PC-3 (cell line): Measurements from ENCODE around the gene PRDM15. TPM values are rescaled to one million over a fixed set of nuclear protein-coding genes. Genes with fewer than 3 reads are reported as not detected.

ENCODE experiments used
- ATAC-seq: fragments of 200-7000 bp; cut with Tn5 transposase; 2 replicates; pipeline ENCODE4 v1.9.1; 2020; ENCODE audit warnings: mild to moderate bottlenecking, moderate library complexity
- BruUV-seq: library from RNA; stranded (reverse); fragments of 400-500 nt; replicated peaks from 2 replicates; lab custom pipeline; 2021; lab: Mats Ljungman, UMichigan
- CTCF ChIA-PET: fragments of 300-600 bp; sonication (Branson Sonifier 250); formaldehyde crosslinking; loops from one replicate; lab custom pipeline; 2022; ENCODE audit warnings: antibody characterized with exemption; lab: Charles Lee
- POLR2A ChIA-PET: fragments of 300-600 bp; sonication (Branson Sonifier 250); formaldehyde crosslinking; loops from one replicate; lab custom pipeline; 2022; ENCODE audit warnings: antibody characterized with exemption; ENCODE audit not compliant: unreplicated experiment; lab: Charles Lee
- DNase-seq: peaks from one replicate; pipeline ENCODE4 v3.0.0-alpha.2; 2015
- H2AFZ ChIP-seq: fragments of 300-600 bp; sonication (generic); 2 replicates; pipeline ENCODE4 v1.6.0; 2016; ENCODE audit warnings: antibody characterized with exemption, low read length
- H3F3A ChIP-seq: fragments of 300-600 bp; sonication (generic); one replicate; pipeline ENCODE4 v1.6.0; 2017; ENCODE audit warnings: antibody characterized with exemption, low read length, control low read depth, mild to moderate bottlenecking; ENCODE audit not compliant: unreplicated experiment
- H3K27ac ChIP-seq: fragments of 300-600 bp; sonication (generic); 2 replicates; pipeline ENCODE4 v1.5.1; 2016; ENCODE audit warnings: mild to moderate bottlenecking, low read length
- H3K27me3 ChIP-seq: fragments of 300-600 bp; sonication (generic); 2 replicates; pipeline ENCODE4 v1.6.1; 2016; ENCODE audit warnings: low read length, mixed read lengths
- H3K36me3 ChIP-seq: fragments of 300-600 bp; sonication (generic); 2 replicates; pipeline ENCODE4 v1.6.1; 2016; ENCODE audit warnings: low read depth, mixed run types, low read length, mixed read lengths
- H3K4me1 ChIP-seq: fragments of 300-600 bp; sonication (generic); 2 replicates; pipeline ENCODE4 v1.5.1; 2016; ENCODE audit warnings: low read length; ENCODE audit not compliant: insufficient read depth
- H3K4me2 ChIP-seq: fragments of 300-600 bp; sonication (generic); 2 replicates; pipeline ENCODE4 v1.6.0; 2016; ENCODE audit warnings: low read length
- H3K4me3 ChIP-seq: fragments of 300-600 bp; sonication (generic); 2 replicates; pipeline ENCODE4 v1.5.1; 2016; ENCODE audit warnings: mild to moderate bottlenecking, low read length, mixed read lengths
- H3K79me2 ChIP-seq: fragments of 300-600 bp; sonication (generic); 2 replicates; pipeline ENCODE4 v1.6.1; 2017; ENCODE audit warnings: low read length, mixed read lengths
- H3K9ac ChIP-seq: fragments of 300-600 bp; sonication (generic); 2 replicates; pipeline ENCODE4 v1.6.0; 2016; ENCODE audit warnings: mild to moderate bottlenecking, low read length
- H3K9me2 ChIP-seq: fragments of 300-600 bp; sonication (generic); replicated peaks from 2 replicates; pipeline ENCODE4 v1.6.1; 2016; ENCODE audit warnings: mixed run types, low read length, mixed read lengths
- H3K9me3 ChIP-seq: fragments of 300-600 bp; sonication (generic); 2 replicates; pipeline ENCODE4 v1.6.1; 2016; ENCODE audit warnings: low read length, mixed read lengths
- H4K20me1 ChIP-seq: fragments of 300-600 bp; sonication (generic); 2 replicates; pipeline ENCODE4 v1.6.1; 2016; ENCODE audit warnings: low read length, mixed read lengths
- CTCF ChIP-seq: fragments of 300-600 bp; sonication (generic); conservative IDR thresholded peaks from 2 replicates; pipeline ENCODE4 v1.5.1; 2017; ENCODE audit warnings: antibody characterized with exemption, low read depth, mild to moderate bottlenecking, low read length
- EZH2 ChIP-seq: fragments of 300-600 bp; sonication (generic); IDR thresholded peaks from one replicate; pipeline ENCODE4 v1.6.1; 2017; ENCODE audit warnings: antibody characterized with exemption, mild to moderate bottlenecking, low read length; ENCODE audit not compliant: unreplicated experiment
- EZH2phosphoT487 ChIP-seq: fragments of 300-600 bp; sonication (generic); IDR thresholded peaks from 2 replicates; pipeline ENCODE4 v1.6.1; 2018; ENCODE audit warnings: mild to moderate bottlenecking, antibody characterized with exemption, low read length, borderline replicate concordance
- intact Hi-C: fragments of 100-400 bp; cut with micrococcal nuclease; formaldehyde crosslinking; loops from 2 replicates; pipeline ENCODE4 v1.9.0; 2023
- total RNA-seq: library from RNA; depleted of rRNA; stranded (reverse); fragments of >200 nt; gene quantifications from 2 replicates; pipeline ENCODE4 v1.2.3, GENCODE V29; 2014

Gene PRDM15
- total RNA-seq, 1 experiment from 2014 or later = 13.4 TPM

DNA sequence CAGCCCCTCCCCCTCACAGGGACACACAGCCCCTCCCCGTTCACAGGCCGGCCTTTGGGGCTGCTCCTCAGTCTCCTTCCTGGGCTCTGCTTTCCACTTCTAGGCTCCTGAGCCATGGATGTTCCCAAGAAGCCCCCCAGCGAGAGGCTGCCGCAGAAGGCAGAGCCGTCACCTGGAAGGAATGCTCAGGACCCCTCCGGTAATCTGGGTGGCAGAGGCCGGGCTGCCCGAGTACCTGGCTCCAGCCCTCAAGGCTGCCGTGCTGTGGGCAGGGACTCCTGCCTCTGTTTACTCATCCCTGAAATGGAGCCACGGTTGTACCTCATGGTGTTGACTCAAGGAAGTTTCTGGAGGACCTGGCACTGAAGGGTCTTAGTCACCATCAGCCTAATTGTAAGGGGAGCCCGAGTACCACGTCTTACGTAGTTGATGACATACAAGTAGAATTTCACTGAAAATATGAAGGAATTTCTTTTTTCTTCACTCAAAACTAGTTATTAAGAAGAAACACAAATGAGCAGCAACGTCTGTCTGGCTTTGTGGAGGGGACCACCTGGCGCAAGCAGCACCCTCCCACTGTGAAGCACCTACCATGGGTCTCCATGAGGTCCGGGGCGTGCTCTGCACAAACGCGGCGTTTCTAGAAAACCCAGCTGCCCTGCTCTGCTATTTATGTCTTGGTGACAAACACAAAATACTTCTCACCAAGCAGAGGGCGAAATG is 33.7 kb downstream of the PRDM15 start:
- no TSS peak for BruUV-seq
- no peaks in the 10 kb centered on the region for H3K4me1 ChIP-seq
- H3K79me2 ChIP-seq = no peaks in the 10 kb centered on the region
- POLR2A ChIA-PET = no interaction called here
- H3K36me3 ChIP-seq = peaks cover 20% of the 10 kb centered on the region
- no peaks in the 10 kb centered on the region for H3F3A ChIP-seq
- H3K27me3 ChIP-seq = no peaks in the 10 kb centered on the region
- H3K27ac ChIP-seq = no peak overlapping the region
- H4K20me1 ChIP-seq = no peaks in the 10 kb centered on the region
- TF ChIP-seq EZH2phosphoT487 (no peak), EZH2 (no peak), CTCF (no peak)
- peaks cover 8% of the 10 kb centered on the region for H3K9me3 ChIP-seq
- CTCF ChIA-PET = no interaction called here
- intact Hi-C loops = no loop called here
- no peak overlapping the region for H2AFZ ChIP-seq
- no peaks in the 10 kb centered on the region for H3K9me2 ChIP-seq
- ATAC-seq = no peak
- H3K9ac ChIP-seq = no peak overlapping the region
- H3K4me3 ChIP-seq = no peak overlapping the region
- DNase-seq = no peak
- no peak overlapping the region for H3K4me2 ChIP-seq

GRCh38 chr21:41843584-41843983 is 35.6 kb downstream of the PRDM15 start:
- H3K27me3 ChIP-seq = no peaks in the 10 kb centered on the region
- H3K4me1 ChIP-seq = no peaks in the 10 kb centered on the region
- no peaks in the 10 kb centered on the region for H3K79me2 ChIP-seq
- no peak for TF ChIP-seq EZH2phosphoT487
- no peak for TF ChIP-seq EZH2
- no peak for TF ChIP-seq CTCF
- CTCF ChIA-PET = no interaction called here
- peaks cover 8% of the 10 kb centered on the region for H3K9me3 ChIP-seq
- H4K20me1 ChIP-seq = no peaks in the 10 kb centered on the region
- ATAC-seq (no peak), DNase-seq (no peak)
- POLR2A ChIA-PET = no interaction called here
- H3K4me2 ChIP-seq = no peak overlapping the region
- no peaks in the 10 kb centered on the region for H3K9me2 ChIP-seq
- no peaks in the 10 kb centered on the region for H3F3A ChIP-seq
- no TSS peak for BruUV-seq
- H3K36me3 ChIP-seq = peaks cover 32% of the 10 kb centered on the region
- H3K4me3 ChIP-seq = no peak overlapping the region
- H3K9ac ChIP-seq = no peak overlapping the region
- H2AFZ ChIP-seq = no peak overlapping the region
- intact Hi-C loops = no loop called here
- no peak overlapping the region for H3K27ac ChIP-seq

GRCh38 chr21:41840880-41841279 is 38.3 kb downstream of the PRDM15 start:
- ChIA-PET POLR2A (no interaction called here), CTCF (no interaction called here)
- Histone ChIP-seq H3K9me2 (no peaks in the 10 kb centered on the region), H3K4me2 (no peak overlapping the region), H2AFZ (no peak overlapping the region), H3K36me3 (peaks cover 37% of the 10 kb centered on the region), H3F3A (no peaks in the 10 kb centered on the region), H3K9me3 (peaks cover 8% of the 10 kb centered on the region), H3K4me1 (no peaks in the 10 kb centered on the region), H3K4me3 (no peak overlapping the region), H4K20me1 (no peaks in the 10 kb centered on the region), H3K79me2 (no peaks in the 10 kb centered on the region), H3K27ac (no peak overlapping the region), H3K9ac (no peak overlapping the region), H3K27me3 (no peaks in the 10 kb centered on the region)
- ATAC-seq (no peak), DNase-seq (no peak)
- no TSS peak for BruUV-seq
- intact Hi-C loops = no loop called here
- TF ChIP-seq EZH2 = no peak
- no peak for TF ChIP-seq CTCF
- TF ChIP-seq EZH2phosphoT487 = no peak
